SH-SY5Y (cell line): Measurements from ENCODE around the gene RASAL2.

Experiments
- GATA2 ChIP-seq: IDR thresholded peaks from 2 replicates; pipeline ENCODE4 v1.6.1; 2011; ENCODE audit warnings: mild to moderate bottlenecking, low read depth, low read length
- GATA3 ChIP-seq: IDR thresholded peaks from 2 replicates; pipeline ENCODE4 v1.6.1; 2011; ENCODE audit warnings: low read depth, mild to moderate bottlenecking, low read length, moderate library complexity

DNA sequence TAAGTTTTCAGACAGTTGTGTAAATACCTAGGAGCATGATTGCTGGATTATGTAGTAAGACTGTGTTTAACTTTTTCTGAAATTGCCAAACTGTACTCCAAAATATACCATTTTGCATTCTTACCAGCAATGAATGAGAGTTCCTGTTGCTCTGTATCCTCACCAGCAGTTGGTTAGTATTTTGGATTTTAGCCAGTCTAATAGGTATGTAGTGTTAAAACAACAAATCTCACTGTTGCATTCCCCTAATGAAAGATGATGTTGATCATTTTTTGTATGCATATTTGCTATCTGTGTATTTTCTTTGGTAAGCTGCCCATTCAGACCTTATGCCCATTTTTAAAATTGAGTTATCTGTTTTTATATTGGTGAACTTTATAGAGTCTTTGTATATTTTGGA lies 89.9 kb downstream of the RASAL2 start:
- no peak for TF ChIP-seq GATA2
- TF ChIP-seq GATA3 = no peak
